MCF 10A (cell line): ENCODE data around the gene BPIFB2. TPM values are rescaled to one million over a fixed set of nuclear protein-coding genes. Genes with fewer than 3 reads are reported as not detected.

Source experiments
- BruUV-seq: library from RNA; stranded (reverse); fragments of 400-500 nt; replicated peaks from 2 replicates; lab custom pipeline; 2021; lab: Mats Ljungman, UMichigan
- CTCF ChIA-PET: fragments of 300-600 bp; sonication (Branson Sonifier 250); formaldehyde crosslinking; extraction: SDS; loops from one replicate; lab custom pipeline; 2021; ENCODE audit warnings: antibody characterized with exemption, inconsistent platforms; lab: Yijun Ruan, JAX
- POLR2A ChIA-PET: fragments of 300-600, 350-650 bp; sonication (Branson Sonifier 250); formaldehyde crosslinking; extraction: SDS; loops from one replicate; lab custom pipeline; 2020; ENCODE audit warnings: antibody characterized with exemption, inconsistent platforms; lab: Yijun Ruan, JAX
- DNase-seq: peaks from one replicate; pipeline ENCODE4 v3.0.0-alpha.2; 2018; ENCODE audit not compliant: unreplicated experiment
- H3K27ac Mint-ChIP-seq: one replicate; pipeline ENCODE4 v1.8.0; 2022; ENCODE audit warnings: mild to moderate bottlenecking, low read depth, mixed read lengths; ENCODE audit not compliant: unreplicated experiment
- H3K27me3 Mint-ChIP-seq: one replicate; pipeline ENCODE4 v1.8.0; 2022; ENCODE audit warnings: mixed read lengths; ENCODE audit not compliant: insufficient read depth, unreplicated experiment
- H3K36me3 Mint-ChIP-seq: one replicate; pipeline ENCODE4 v1.8.0; 2022; ENCODE audit warnings: mild to moderate bottlenecking, moderate library complexity, mixed read lengths; ENCODE audit not compliant: insufficient read depth, unreplicated experiment
- H3K4me1 Mint-ChIP-seq: one replicate; pipeline ENCODE4 v1.8.0; 2022; ENCODE audit warnings: mixed read lengths; ENCODE audit not compliant: insufficient read depth, unreplicated experiment
- H3K4me3 Mint-ChIP-seq: one replicate; pipeline ENCODE4 v1.8.0; 2022; ENCODE audit warnings: mild to moderate bottlenecking, moderate library complexity, mixed read lengths; ENCODE audit not compliant: unreplicated experiment
- H3K9me3 Mint-ChIP-seq: one replicate; pipeline ENCODE4 v1.8.0; 2022; ENCODE audit warnings: mixed read lengths; ENCODE audit not compliant: unreplicated experiment
- CTCF ChIP-seq: fragments of 200-600 bp; IDR thresholded peaks from one replicate; pipeline ENCODE4 v1.8.0; 2022; ENCODE audit warnings: antibody characterized with exemption, mild to moderate bottlenecking; ENCODE audit not compliant: unreplicated experiment
- intact Hi-C: fragments of 100-400 bp; cut with micrococcal nuclease; formaldehyde crosslinking; loops from 2 replicates; pipeline ENCODE4 v1.14.1; 2022
- total RNA-seq: library from RNA; stranded (reverse); gene quantifications from 2 replicates; pipeline ENCODE4 v1.2.3, GENCODE V29; 2022

The BPIFB2 gene
- total RNA-seq, 1 experiment from 2014 or later: not detected

DNA sequence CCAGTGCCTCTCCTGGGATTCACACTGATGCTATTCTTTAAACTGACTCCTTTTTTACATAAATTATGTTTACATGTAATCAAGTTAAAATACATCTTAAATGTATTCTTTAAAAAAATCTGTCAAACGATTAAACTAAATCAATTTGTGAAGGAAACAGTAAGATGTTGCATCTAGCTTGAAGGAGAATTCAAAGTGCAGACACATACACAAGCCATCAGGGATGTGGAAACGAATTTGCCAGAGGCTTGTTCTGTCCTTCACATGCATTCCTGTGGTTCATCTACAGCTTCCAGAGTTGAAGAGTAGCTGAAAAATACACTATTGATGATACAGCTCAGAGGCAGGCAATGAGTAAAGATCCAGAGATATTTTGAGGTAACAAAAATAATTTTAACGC lies 38.9 kb downstream of the BPIFB2 start:
- H3K27me3 Mint-ChIP-seq: peaks cover 4% of the 10 kb centered on the region
- H3K4me1 Mint-ChIP-seq: no peaks in the 10 kb centered on the region
- H3K36me3 Mint-ChIP-seq: peaks cover 6% of the 10 kb centered on the region
- peaks cover 8% of the 10 kb centered on the region for H3K9me3 Mint-ChIP-seq
- intact Hi-C loops: no loop called here
- no TSS peak for BruUV-seq
- ChIA-PET CTCF (no interaction called here), POLR2A (no interaction called here)
- H3K27ac Mint-ChIP-seq: no peak overlapping the region
- no peak for TF ChIP-seq CTCF
- no peak for DNase-seq
- H3K4me3 Mint-ChIP-seq: no peak overlapping the region

DNA sequence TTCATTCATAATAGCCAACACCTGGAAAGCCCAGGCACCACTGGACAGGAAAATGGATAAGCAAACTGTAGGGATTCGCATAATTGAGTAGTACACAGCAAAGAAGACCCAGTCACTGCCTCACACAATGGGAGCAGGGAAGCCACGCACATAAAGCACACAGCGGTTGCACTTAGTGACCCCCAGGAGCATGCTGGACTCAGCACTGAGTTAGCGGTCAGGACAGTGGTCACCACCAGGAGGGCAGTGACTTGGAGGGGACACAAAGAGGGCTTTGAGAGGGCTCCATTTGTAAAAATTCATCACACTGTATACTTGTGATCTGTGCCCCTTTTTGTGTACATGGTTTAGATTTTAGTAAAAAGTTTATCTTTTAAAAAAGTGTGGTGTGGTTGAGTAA lies 43.8 kb downstream of the BPIFB2 start:
- POLR2A ChIA-PET: no interaction called here
- Mint-ChIP-seq H3K4me3 (no peak overlapping the region), H3K27ac (no peak overlapping the region), H3K4me1 (no peaks in the 10 kb centered on the region), H3K9me3 (no peaks in the 10 kb centered on the region), H3K27me3 (peaks cover 25% of the 10 kb centered on the region), H3K36me3 (no peaks in the 10 kb centered on the region)
- BruUV-seq: no TSS peak
- DNase-seq: no peak
- intact Hi-C loops: no loop called here
- TF ChIP-seq CTCF: no peak
- CTCF ChIA-PET: interaction anchor here (0.6 kb wide), 1 partner anchor 259 kb away, joined by 3 read pairs; no protein-coding TSS in a partner anchor

- peaks cover 43% of the 10 kb centered on the region for H3K27me3 Mint-ChIP-seq
These were observed 46.0 kb downstream of the BPIFB2 start, which contains the start of gene BPIFB3 for GRCh38 chr20:33053291-33054106. BPIFB3 (plus strand) TSS chr20:33053903; CDS start chr20:33055436, 1,533 bp downstream.

GRCh38 chr20:33054381-33054780 lies 46.9 kb downstream of the BPIFB2 start:
- intact Hi-C loops: no loop called here
- H3K27me3 Mint-ChIP-seq: peaks cover 49% of the 10 kb centered on the region
- no peak for DNase-seq
- H3K36me3 Mint-ChIP-seq: no peaks in the 10 kb centered on the region
- ChIA-PET CTCF (no interaction called here), POLR2A (no interaction called here)
- BruUV-seq: no TSS peak
- H3K4me1 Mint-ChIP-seq: no peaks in the 10 kb centered on the region
- no peak for TF ChIP-seq CTCF
- no peak overlapping the region for H3K27ac Mint-ChIP-seq
- H3K4me3 Mint-ChIP-seq: no peak overlapping the region
- H3K9me3 Mint-ChIP-seq: no peaks in the 10 kb centered on the region

More at GRCh38 chr20:33053291-33054106, 46.0 kb downstream of the BPIFB2 start, which contains the start of gene BPIFB3:
- intact Hi-C loops: no loop called here
- no peak for DNase-seq
- TF ChIP-seq CTCF: no peak
- ChIA-PET CTCF (no interaction called here), POLR2A (no interaction called here)
- BruUV-seq: no TSS peak
- Mint-ChIP-seq H3K4me3 (no peak within 1 kb of the TSS), H3K4me1 (no peaks in the 10 kb centered on the region), H3K36me3 (no peaks in the 10 kb centered on the region), H3K9me3 (no peaks in the 10 kb centered on the region), H3K27ac (no peak within 1 kb of the TSS)
